ENCODE results near the gene PDE9A.

- TF ChIP-seq CTCF (IDR thresholded peaks at IDR 0.05 in 8 of 11, conservative IDR thresholded peaks at IDR 0.05 in 3 of 11) (no peak), POLR2A (IDR thresholded peaks at IDR 0.05) (no peak), POLR2AphosphoS5 (IDR thresholded peaks at IDR 0.05) (no peak)
Measured at GRCh38 chr21:42624095-42624790, 29.2 kb upstream of the PDE9A start.

Data from spleen (tissue), 7 donors.